Measurements from ENCODE around the gene TGIF1.
"Not testable (repeated sequence)": the region's sequence is repeated elsewhere in the genome, so short reads cannot be mapped to it uniquely, and the experiment has no call there.

TGIF1 gene

DNA sequence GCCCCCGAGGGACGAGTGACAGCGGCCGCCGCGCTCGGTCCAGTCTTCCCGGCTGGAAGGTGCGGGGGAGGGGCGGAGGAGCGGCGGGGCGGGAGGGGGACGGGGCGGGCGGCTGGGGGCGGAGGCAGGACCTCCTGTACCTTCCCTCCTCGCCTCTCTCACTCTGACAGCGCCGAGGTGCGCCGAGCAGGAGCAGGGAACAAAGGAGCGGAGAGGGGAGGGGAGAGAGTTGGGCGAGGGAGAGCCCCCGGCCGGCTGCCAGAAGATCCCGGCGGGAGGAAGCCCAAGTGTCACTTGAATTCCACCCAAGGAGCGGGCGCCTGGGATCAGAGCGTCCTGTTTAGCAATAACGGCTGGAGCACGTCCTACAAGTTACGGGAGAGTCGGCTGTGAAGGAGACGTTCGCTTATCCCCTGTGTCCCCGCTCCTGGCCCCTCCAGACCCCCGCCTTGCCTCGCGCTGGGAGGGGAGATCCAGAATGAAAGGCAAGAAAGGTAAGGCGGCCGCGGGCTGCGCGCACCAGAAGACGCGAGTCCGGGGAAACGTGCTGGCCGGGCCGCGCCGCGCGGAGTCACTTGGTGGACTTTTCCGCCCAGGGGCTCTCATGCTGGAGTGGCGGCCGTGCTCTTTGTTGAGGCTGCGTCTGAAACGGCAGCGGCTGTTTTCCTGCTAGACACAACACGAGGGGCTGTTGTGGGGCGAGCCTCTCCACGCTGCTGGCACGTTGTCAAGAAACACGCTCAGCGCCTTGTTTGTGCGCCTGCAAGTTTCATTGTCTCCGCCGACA, at the start of gene TGIF1:
TSS of gene TGIF1 (plus strand) at position 161 of the 787 bp plus-strand sequence. CDS start at position 479, 318 bp downstream.
- DNase-seq (ENCODE audit: low read depth in 2 of 2) = peak; percentile 46 to 60

DNA sequence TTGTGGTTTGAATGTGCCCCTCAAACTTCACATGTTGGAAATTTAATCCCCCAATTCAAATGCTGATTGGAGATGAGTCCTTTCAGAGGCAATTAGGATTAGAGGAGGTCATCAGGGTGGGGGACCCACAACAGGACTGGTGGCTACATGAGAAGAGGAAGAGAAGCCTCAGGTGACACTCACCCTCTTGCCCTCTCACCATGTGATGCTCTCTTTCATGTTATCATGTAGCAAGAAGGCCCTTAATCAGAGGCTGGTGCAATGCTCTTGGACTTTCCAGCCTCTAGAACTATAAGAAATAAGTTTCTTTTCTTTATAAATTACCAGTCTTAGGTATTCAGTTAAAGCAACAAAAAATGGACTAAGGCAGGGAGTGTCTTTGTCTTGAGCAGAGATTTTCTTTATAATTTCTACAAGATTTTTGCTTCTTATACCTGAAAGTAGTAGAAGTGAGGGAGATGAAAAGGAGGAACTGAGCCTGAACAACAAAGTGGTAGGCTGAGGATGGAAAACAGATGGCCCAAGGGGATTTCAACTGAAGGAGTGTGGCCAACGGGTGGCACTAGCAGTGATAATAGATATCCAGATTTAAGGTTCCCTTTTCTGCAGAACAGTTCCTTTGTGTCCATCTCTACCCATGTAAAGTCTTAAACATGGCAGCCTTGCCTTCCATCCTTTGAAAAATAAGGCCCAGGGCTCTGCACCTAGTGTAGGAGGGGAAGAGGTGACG, 49.2 kb upstream of the TGIF1 start:
- DNase-seq (ENCODE audit: low read depth in 2 of 2) = no peak

DNA sequence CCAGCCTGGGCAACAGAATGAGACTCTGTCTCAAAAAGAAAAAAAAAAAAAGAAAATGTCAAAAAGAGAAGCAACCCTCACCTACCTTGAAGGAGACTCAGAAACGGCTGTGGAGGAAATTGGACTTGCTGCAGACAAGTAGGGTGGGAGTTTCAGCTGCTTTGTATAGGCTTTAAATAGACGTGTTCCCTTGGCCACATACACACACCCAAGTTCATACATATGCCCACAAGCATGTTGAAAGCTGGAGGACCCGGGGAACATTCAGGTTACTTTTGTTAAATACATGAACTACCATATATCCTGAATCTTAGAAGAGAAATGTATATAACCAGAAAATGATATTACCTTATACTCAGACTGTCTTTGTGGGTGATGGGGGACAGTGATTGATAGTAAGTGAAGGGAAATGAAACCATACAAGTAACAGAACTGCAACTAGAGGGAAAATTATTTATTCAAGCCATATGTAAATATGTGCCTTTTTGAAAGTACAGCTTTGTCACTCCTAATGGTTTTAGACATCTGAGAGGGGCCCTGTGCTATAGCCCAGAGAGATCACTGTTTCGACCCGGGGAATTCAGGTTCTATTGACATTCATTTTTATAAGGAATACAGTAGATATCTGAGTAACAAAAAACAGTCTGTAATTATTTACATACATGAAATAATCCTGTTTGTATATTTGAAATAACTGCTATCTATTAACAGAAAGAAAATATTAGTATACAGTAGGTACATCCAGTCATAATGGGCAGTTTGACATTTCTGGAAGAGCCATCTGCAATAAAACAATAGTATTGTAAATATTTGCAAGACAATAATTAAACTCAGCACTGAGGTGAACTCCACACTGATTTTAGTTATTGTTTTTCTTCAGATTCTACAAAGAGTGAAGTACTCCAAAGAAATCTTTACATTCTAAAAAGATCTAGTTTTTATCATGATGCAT, 48.0 kb upstream of the TGIF1 start:
- DNase-seq (ENCODE audit: low read depth in 2 of 2) = no peak

DNA sequence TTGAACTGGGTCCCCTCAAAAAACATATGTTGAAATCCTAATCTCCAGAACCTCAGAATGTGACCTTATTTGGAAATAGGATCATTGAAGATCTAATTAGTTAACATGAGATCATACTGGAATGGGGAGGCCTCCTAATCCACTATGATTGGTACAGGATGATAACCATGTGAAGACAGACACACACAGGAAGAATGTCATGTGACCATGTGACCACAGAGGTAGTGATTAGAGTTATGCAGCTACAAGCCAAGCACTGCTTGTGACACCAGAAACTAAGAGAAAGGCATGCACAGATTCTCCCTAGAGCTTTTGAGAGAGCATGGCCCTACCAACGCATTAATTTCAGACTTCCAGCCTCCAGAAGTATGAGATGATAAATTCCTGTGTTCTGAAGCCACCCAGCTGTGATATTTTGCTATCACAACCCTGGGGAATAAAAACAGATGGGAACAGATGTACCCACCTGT, 47.0 kb upstream of the TGIF1 start:
- DNase-seq (ENCODE audit: low read depth in 2 of 2) = no peak

DNA sequence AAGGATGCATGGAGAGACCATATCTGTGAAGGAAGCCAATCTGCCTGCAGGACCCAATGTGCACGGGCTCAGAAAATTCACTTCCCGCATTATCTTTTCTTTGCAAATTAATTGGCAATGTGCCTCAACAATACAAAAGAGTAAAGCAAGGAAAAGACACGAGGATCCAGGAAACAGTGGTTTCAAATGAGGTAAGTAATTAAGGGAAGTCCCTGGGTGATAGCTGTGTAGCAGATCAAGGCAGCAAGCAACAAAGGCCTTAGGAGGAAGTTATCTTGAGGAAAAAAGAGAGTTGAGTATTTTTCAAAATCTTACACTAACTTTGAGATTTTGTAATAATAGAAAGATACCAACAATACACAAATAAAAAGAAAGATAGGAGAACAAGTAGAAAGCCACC, 44.3 kb upstream of the TGIF1 start:
- DNase-seq (ENCODE audit: low read depth in 2 of 2) = no peak

DNA sequence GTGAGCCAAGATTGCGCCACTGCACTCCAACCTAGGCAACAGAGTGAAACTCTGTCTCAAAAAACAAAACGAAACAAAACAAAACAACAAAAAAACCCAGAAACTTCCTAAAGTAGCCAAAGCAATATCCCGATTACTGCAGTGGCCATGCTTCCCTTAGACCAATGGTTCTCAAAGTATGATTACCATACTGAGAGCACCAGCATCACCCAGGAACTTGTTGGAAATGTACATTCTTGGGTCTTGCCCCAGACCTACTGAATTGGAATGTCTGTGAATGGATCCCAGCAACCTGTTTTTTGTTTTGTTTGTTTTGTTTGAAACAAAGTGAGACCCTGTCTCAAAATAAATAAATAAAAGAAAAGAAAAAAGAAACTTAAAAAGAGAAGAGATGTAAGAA, 41.9 kb upstream of the TGIF1 start:
- DNase-seq (ENCODE audit: low read depth in 2 of 2) = no peak

DNA sequence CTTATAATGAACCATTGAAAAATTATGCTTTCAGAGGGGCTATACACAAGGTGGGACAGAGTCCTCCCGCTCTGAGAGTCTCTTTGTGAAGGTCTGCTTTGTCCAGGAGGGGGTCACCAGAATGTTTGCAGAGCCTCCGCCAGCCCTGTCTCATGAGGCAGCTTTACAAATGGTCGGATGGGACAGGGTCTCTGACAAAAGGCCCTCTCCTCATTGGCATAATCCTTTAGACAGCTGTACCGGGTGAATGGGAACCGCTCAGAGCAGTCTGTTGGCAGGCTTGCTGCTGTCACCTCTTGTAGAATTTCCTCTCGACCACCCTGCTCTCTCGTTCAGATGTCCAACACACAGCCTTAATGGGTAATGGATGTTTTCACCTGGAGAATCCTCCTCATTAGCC, 40.2 kb upstream of the TGIF1 start:
- no peak for DNase-seq (ENCODE audit: low read depth in 2 of 2)

DNA sequence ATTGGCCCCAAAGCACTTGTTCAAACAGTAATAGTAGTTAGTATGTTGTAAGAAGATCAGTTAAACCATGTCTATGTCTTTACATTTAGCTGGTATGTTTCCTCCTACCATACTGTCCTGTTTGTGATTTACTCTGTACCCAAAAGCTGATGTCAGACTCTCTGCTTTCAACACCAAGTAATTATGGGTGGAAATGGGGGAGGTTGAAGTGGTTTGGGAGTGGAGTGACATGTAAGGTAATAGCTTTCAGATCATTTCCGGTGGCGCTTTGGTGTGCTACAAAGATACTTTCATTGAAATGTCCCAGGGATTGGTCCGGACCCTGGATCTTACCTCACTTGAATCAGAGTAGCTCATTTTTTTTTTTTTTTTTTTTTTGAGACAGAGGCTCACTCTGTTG, 39.7 kb upstream of the TGIF1 start:
- no peak for DNase-seq (ENCODE audit: low read depth in 2 of 2)

DNA sequence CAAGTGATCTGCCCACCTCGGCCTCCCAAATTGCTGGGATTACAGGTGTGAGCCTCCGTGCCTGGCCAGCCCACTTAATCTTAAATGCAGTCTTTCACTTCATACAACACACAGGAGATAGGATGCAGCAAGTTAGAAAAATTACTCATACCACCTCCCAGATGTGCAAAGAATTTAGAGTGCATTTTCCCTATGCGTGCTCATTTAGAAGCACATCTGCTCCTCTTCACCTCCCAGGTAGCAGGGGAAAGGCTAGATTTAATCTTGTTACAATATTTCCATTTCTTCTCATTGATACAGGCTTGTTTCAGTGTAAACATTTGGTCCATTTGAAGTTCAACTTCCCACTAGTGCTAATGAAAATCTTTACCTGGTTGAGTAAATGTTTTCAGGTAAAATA, 39.1 kb upstream of the TGIF1 start:
- not testable (repeated sequence) for DNase-seq (ENCODE audit: low read depth in 2 of 2)

DNA sequence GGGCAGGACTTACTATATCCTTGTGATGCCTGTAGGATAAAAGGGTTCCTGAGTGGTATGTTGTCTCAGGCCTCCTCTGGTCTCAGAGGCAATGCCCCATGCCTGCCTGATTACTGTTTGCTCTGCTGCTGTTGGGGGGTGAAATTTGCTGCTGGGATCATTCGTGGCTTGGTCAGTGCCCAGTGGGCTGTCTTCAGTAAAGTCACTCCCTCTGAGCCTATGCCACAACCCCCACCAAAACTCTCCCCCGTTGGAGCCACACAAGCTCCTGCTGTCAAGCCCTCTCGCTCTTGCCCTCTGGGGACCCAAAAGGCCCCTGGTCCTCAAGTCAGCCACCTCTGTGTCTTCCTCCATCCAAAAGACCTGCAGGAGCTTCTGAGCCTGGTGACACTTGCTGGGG, 38.6 kb upstream of the TGIF1 start:
- no peak for DNase-seq (ENCODE audit: low read depth in 2 of 2)

DNA sequence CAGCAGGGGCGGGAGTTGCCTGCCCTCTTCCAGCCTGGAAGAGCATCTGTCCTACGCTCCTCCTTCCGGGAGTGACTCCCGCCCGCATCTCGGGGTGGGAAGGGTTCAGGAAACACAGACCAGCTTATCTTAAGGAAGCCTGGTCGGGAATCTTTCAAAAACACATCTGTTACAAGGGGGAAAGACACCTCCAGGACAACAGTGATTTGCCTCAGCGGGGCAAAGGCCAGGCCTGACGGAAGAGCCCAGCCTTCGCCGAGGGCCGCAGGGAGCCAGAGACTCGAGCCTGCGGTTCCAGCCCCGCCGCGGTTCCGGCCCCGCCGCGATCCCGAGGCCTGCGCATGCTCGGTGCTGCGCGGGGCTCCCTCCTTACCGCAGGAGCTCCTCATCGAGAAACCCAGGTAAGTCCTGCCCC, 38.1 kb upstream of the TGIF1 start:
- peak; percentile 12 to 28 for DNase-seq (ENCODE audit: low read depth in 2 of 2)

DNA sequence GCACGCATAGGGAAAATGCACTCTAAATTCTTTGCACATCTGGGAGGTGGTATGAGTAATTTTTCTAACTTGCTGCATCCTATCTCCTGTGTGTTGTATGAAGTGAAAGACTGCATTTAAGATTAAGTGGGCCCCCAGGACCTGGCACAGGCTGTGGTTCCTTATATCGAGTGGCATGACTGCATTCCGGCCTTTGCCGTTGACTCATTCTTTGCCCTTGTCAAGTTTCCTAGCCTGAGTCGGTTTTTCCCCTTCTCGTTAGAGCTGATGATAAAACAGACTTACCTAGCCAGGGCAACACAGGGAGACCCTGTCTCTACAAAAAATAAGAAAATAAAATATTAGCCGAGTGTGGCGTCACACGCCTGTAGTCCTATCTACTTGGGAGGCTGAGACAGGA, 37.4 kb upstream of the TGIF1 start:
- peak; percentile 6 to 11 for DNase-seq (ENCODE audit: low read depth in 2 of 2)

DNA sequence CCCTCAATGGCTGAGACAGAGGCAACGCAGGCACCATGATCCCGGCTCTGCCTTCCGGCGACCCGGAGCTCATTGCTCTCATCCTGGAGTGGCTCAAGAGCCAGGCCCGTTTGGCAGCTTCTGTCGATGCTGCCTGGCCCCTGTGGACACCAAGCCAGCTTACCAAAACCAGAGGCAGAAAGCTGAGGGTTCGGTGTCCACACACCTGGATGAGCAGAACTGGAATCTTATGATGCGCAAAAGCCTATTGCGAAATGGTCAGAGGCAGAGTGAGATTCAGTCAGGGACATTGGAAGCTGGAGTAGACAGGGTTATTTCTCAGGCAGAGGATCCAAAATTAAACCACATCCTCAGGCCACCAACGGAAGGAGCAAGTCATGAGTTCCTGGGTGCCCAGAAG, 34.9 kb upstream of the TGIF1 start:
- DNase-seq (ENCODE audit: low read depth in 2 of 2) = no peak

DNA sequence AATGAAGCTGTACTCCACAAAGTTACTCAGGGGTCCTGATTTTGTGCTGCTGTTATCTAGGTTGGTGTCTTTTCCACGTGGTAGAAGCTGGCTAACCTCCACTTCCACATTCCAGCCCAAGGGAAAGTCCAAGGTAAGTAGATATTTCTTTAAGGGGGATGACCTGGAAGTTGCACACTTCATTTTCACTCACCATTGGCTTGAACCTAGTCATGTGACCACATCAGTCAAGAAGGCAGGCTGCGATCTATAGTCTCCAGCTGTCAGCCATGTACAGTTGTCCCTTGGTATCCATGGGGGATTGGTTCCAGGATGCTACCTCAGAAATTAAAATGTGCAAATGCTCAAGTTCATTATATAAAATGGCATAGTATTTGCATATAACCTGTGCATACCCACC, 31.9 kb upstream of the TGIF1 start:
- DNase-seq (ENCODE audit: low read depth in 2 of 2) = no peak

DNA sequence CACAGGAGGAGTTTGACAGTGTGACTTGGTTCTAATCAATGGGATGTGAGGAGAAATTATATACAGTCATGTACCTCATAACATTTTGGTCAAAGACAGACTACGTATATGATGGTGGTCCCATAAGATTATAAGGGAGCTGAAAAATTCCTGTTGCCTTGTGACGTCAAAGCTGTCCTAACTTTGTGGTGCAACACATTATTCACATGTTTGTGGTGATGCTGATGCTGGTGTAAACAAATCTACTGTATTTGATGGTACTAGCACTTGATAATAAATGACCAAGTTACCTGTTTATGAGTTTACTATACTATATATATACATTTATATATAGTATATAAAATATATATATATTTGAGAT, 29.1 kb upstream of the TGIF1 start:
- no peak for DNase-seq (ENCODE audit: low read depth in 2 of 2)

DNA sequence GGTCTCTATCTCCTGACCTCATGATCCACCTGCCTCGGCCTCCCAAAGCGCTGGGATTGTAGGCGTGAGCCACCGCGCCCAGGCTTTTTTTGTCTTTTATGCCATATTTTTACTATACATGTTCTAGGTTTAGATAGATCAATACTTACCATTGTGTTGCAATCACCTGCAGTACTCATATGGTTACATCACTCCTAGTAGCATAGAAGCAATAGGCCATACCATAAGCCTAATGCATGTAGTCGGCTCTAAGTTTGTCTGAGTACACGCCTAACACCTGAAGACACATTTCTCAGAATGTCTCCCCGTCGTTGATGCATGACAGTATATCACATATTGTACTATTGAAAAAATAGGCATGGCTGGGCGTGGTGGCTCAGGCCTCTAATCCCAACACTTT, 27.1 kb upstream of the TGIF1 start:
- DNase-seq (ENCODE audit: low read depth in 2 of 2) = no peak

DNA sequence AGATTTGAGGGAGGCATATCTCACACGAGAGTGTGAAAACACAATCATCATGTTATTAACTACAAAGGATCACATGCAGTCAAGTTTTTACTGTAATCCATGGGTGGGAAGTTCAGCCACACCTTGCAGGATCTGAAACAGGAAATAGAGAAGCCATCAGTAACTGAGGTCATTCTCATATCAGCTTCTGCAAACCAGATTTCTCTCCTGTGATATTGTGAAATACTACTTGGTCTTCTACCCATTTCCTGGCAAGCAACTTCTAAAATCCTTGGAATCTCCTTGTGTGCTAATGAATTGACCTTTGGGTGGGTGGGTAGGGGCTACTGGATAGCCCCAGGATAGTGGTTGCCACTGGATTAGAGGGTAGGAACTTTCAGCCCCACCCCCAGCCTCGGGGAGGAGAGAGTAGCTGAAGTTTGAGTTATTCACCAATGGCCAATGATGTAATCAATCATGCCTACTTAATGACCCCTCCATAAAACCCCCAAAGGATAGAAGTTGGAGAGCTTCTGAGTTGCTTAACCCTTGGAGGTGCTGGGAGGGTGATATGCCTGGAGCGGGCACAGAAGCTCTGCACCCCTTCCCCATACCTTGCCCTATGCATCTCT, 25.6 kb upstream of the TGIF1 start:
- no peak for DNase-seq (ENCODE audit: low read depth in 2 of 2)

DNA sequence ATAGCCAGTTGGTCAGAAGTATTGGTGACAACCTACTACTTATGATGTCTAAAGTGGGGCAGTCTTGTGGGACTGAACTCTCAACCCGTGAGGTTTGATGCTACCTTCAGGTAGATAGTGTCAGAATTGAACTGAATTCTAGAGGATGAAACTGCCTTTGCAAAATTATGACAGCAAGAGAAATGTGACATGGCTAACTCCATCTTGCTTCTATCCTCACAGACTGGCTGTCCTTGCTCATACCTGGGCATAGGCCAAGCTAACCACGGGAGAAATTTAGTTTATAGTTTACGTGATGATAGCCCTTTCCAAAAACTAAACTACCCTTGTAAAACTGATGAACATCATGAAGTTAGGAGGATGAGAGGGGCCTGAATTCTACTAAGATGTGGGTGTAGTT, 24.9 kb upstream of the TGIF1 start:
- DNase-seq (ENCODE audit: low read depth in 2 of 2) = no peak

DNA sequence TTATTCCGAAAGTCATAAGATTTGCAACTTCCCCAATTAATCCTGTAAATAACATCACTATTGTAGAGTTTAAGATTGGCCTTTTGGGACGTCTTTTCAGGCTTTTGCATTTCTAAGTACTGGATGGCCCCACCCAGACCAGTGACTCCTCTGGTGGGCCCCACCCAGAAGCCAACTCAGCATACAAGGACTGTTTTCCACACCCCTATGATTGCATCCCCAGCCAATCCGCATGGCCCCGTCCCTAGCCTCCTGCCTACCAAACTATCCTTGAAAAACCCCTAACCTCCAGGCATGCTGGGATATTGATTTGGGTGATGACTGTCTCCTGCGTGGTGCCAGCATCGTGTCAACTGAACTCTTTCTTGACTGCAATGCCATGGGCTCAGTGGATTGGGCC, 24.5 kb upstream of the TGIF1 start:
- DNase-seq (ENCODE audit: low read depth in 2 of 2) = no peak

DNA sequence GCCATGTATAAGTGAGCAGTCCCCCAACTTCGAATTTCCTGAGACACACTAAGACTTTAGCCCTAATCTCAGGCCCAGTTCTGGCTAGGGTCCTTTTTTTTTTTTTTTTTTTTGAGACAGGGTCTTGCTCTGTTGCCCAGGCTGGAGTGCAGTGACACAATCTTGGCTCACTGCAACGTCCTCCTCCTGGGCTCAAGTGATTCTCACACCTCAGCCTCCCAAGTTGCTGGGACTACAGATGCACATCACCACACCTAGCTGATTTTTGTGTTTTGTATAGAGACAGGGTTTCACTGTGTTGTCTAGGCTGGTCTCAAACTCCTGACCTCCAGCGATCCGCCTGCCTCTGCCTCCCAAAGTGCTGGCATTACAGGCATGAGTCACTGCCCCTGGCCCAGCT, 23.9 kb upstream of the TGIF1 start:
- DNase-seq (ENCODE audit: low read depth in 2 of 2) = no peak

DNA sequence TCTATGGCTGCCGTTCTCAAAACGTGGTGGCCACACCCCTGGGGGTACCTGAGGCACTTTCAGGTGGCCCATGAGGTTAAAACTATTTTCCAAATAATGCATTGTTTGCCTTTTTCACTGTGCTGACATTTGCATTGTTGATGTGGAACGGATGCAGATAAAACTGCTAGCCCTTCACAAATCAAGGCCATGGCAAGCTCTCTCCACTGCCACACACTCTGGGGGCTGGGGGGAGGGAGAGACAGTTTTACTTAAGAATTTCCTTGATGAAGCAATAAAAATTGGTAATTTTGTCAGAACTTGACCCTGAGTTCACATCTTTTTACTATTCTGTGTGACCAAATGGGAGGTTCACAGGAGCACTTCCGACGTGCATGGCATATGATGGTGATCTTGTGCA, 22.0 kb upstream of the TGIF1 start:
- no peak for DNase-seq (ENCODE audit: low read depth in 2 of 2)

DNA sequence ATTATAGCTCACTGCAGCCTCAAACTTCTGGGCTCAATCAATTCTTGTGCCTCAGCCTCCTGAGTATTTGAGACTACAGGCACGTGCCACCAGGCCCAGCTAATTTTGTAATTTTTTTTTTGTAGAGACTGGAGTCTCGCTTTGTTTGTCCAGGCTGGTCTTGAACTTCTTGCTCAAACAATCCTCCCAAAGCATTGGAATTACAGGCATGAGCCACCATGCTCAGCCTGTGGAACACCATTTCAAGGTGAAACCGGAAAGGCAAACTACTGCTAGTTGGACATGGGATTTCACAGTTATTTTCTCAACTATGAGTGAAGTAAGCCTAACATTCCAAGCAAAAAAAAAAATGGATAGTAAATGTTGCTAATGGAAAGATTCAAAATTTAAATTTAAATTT, 20.9 kb upstream of the TGIF1 start:
- no peak for DNase-seq (ENCODE audit: low read depth in 2 of 2)

Data from stimulated activated CD4-positive, alpha-beta T cell treated with anti-CD3 and anti-CD28 coated beads, Interleukin-1b, Interleukin-23, amount 100 ng/mL, for 4 hours (primary cell).